Measurements from ENCODE around the gene BTN3A1. TPM values are rescaled to one million over a fixed set of nuclear protein-coding genes. Genes with fewer than 3 reads are reported as not detected.
"Not testable (repeated sequence)": the region's sequence is repeated elsewhere in the genome, so short reads cannot be mapped to it uniquely, and the experiment has no call there.

BTN3A1 gene
- total RNA-seq, 1 experiment from 2014 or later = 9.0 TPM

DNA sequence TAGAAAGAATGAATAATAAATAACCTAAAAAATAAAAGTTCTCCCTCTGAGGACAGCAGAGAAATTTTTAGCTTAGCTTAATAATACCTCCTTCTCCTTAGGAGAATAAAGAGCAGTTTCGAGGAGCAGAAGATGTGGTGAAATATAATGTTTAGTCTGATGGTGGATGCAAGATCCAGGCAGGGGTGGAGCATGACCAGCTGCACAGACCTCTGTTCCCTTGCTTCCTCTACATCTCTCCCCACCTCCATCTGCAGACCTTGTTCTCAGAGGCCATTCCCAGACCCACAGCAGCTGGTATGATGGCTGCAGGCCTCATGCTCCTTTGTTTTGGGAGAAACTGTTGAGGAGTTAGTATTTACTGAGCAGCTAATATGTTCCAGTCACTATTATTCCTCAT lies 35.6 kb upstream of the BTN3A1 start (continued):
- TF ChIP-seq, protein P1, sequence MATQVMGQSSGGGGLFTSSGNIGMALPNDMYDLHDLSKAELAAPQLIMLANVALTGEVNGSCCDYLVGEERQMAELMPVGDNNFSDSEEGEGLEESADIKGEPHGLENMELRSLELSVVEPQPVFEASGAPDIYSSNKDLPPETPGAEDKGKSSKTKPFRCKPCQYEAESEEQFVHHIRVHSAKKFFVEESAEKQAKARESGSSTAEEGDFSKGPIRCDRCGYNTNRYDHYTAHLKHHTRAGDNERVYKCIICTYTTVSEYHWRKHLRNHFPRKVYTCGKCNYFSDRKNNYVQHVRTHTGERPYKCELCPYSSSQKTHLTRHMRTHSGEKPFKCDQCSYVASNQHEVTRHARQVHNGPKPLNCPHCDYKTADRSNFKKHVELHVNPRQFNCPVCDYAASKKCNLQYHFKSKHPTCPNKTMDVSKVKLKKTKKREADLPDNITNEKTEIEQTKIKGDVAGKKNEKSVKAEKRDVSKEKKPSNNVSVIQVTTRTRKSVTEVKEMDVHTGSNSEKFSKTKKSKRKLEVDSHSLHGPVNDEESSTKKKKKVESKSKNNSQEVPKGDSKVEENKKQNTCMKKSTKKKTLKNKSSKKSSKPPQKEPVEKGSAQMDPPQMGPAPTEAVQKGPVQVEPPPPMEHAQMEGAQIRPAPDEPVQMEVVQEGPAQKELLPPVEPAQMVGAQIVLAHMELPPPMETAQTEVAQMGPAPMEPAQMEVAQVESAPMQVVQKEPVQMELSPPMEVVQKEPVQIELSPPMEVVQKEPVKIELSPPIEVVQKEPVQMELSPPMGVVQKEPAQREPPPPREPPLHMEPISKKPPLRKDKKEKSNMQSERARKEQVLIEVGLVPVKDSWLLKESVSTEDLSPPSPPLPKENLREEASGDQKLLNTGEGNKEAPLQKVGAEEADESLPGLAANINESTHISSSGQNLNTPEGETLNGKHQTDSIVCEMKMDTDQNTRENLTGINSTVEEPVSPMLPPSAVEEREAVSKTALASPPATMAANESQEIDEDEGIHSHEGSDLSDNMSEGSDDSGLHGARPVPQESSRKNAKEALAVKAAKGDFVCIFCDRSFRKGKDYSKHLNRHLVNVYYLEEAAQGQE (IDR thresholded peaks at IDR 0.05; ENCODE audit: low read depth) = no peak
- no peak for TF ChIP-seq CEBPB (IDR thresholded peaks at IDR 0.05; ENCODE audit: low read depth)

DNA sequence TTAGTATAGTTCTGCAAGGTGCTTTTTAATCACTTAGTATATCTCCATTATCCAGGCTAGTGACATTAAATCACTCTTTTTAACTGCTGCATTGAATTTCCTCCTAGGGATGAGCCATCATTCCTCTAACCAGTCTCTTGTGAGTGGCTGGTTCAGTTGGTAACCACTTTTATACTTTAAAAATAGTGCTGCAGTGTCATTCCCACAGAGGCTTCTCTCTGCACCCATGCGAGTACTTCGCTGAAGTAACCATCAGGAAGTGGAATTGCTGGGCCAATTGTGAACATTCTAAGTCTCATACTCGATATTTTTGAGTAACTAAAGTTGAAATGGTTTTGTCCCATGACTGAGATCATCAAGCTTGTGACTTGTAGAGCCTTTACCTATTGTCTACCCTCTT lies 35.0 kb upstream of the BTN3A1 start:
- H4K20me1 ChIP-seq (ENCODE audit: insufficient read depth) = no peaks in the 10 kb centered on the region
- H3K27me3 ChIP-seq (ENCODE audit: insufficient read depth, low read length) = no peaks in the 10 kb centered on the region
- peaks cover 5 to 14% of the 10 kb centered on the region in 2 experiments; a peak in 3 of 4 replicates for H3K4me1 ChIP-seq (ENCODE audit: control insufficient read depth in 1 of 2, insufficient read depth in 2 of 2, low read length in 2 of 2)
- H3K27ac ChIP-seq (ENCODE audit: low read depth, low read length) = no peak overlapping the region
- H3K9ac ChIP-seq (ENCODE audit: low read length) = no peak overlapping the region
- TF ChIP-seq, protein P2, sequence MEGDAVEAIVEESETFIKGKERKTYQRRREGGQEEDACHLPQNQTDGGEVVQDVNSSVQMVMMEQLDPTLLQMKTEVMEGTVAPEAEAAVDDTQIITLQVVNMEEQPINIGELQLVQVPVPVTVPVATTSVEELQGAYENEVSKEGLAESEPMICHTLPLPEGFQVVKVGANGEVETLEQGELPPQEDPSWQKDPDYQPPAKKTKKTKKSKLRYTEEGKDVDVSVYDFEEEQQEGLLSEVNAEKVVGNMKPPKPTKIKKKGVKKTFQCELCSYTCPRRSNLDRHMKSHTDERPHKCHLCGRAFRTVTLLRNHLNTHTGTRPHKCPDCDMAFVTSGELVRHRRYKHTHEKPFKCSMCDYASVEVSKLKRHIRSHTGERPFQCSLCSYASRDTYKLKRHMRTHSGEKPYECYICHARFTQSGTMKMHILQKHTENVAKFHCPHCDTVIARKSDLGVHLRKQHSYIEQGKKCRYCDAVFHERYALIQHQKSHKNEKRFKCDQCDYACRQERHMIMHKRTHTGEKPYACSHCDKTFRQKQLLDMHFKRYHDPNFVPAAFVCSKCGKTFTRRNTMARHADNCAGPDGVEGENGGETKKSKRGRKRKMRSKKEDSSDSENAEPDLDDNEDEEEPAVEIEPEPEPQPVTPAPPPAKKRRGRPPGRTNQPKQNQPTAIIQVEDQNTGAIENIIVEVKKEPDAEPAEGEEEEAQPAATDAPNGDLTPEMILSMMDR (IDR thresholded peaks at IDR 0.05 in 2 of 3, conservative IDR thresholded peaks at IDR 0.05 in 1 of 3; ENCODE audit: borderline replicate concordance in 1 of 3, insufficient read depth in 1 of 3, low read depth in 2 of 3, low read length in 2 of 3) = no peak
- TF ChIP-seq, protein P3, sequence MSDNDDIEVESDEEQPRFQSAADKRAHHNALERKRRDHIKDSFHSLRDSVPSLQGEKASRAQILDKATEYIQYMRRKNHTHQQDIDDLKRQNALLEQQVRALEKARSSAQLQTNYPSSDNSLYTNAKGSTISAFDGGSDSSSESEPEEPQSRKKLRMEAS (IDR thresholded peaks at IDR 0.05) = no peak
- TF ChIP-seq, protein P4, sequence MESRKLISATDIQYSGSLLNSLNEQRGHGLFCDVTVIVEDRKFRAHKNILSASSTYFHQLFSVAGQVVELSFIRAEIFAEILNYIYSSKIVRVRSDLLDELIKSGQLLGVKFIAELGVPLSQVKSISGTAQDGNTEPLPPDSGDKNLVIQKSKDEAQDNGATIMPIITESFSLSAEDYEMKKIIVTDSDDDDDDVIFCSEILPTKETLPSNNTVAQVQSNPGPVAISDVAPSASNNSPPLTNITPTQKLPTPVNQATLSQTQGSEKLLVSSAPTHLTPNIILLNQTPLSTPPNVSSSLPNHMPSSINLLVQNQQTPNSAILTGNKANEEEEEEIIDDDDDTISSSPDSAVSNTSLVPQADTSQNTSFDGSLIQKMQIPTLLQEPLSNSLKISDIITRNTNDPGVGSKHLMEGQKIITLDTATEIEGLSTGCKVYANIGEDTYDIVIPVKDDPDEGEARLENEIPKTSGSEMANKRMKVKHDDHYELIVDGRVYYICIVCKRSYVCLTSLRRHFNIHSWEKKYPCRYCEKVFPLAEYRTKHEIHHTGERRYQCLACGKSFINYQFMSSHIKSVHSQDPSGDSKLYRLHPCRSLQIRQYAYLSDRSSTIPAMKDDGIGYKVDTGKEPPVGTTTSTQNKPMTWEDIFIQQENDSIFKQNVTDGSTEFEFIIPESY (IDR thresholded peaks at IDR 0.05; ENCODE audit: extremely low read depth, insufficient replicate concordance, low read length) = no peak
- TF ChIP-seq SP1 (IDR thresholded peaks at IDR 0.05; ENCODE audit: low read depth) (no peak), POLR2A (IDR thresholded peaks at IDR 0.05; ENCODE audit: borderline replicate concordance, extremely low read depth, insufficient read depth, insufficient read length) (no peak), EZH2 (IDR thresholded peaks at IDR 0.05) (no peak), JUND (IDR thresholded peaks at IDR 0.05) (no peak), POLR2AphosphoS5 (IDR thresholded peaks at IDR 0.05; ENCODE audit: low read depth, low read length) (no peak), FOSL1 (IDR thresholded peaks at IDR 0.05; ENCODE audit: low read depth) (no peak), CBX3 (IDR thresholded peaks at IDR 0.05; ENCODE audit: low read depth) (no peak)
- CTCF ChIA-PET = no interaction called here
- H2AFZ ChIP-seq (ENCODE audit: low read depth, low read length, poor library complexity, severe bottlenecking) = no peak overlapping the region
- RAD21 ChIA-PET (ENCODE audit: low non-redundant PET in 1 of 2, low total read pairs in 2 of 2, uncharacterized antibody in 2 of 2, unreplicated experiment in 2 of 2) = no interaction called here
- intact Hi-C loops (cut with micrococcal nuclease) = no loop called here
- H3K36me3 ChIP-seq (ENCODE audit: control insufficient read depth in 1 of 2, insufficient read depth in 2 of 2, low read length in 2 of 2) = no peaks in the 10 kb centered on the region; a peak in 1 of 4 replicates
- no TSS peak for BruUV-seq (replicated peaks)
- no peaks in the 10 kb centered on the region for H3K79me2 ChIP-seq (ENCODE audit: insufficient read depth, low read length)
- POLR2A ChIA-PET = no interaction called here
- ATAC-seq (no peak), DNase-seq (ENCODE audit: low read depth, low spot score) (no peak)
- no peak overlapping the region for H3K4me3 ChIP-seq (replicated peaks in 1 of 2; ENCODE audit: low read depth in 1 of 2, low read length in 2 of 2)
- no peak overlapping the region for H3K4me2 ChIP-seq (ENCODE audit: low read length)
- no peaks in the 10 kb centered on the region for H3K9me3 ChIP-seq (ENCODE audit: control insufficient read depth in 1 of 2, insufficient read depth in 1 of 2, low read depth in 1 of 2, low read length in 2 of 2)
- no peaks in the 10 kb centered on the region for H3K9me2 ChIP-seq (ENCODE audit: insufficient read depth)

DNA sequence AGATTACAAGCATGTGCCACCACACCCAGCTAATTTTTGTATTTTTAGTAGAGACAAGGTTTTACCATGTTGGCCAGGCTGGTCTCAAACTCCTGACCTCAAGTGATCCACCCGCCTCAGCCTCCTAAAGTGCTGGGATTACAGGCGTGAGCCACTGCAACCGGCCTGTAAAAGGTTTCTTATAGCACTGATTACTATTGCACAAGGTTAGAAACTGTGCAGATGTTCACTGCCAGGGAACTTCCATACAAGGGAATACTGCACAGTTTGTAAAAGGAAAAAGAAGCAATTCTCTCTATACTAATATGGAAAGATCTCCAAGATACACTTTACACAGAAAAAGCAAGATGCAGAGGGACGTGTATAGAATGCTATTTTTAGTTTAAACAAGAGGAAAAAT lies 30.3 kb upstream of the BTN3A1 start:
- BruUV-seq (replicated peaks); H3K9ac ChIP-seq (ENCODE audit: low read length); ATAC-seq; intact Hi-C loops (cut with micrococcal nuclease); H3K4me3 ChIP-seq (replicated peaks in 1 of 2; ENCODE audit: low read depth in 1 of 2, low read length in 2 of 2); H3K79me2 ChIP-seq (ENCODE audit: insufficient read depth, low read length); DNase-seq (ENCODE audit: low read depth, low spot score); H3K9me2 ChIP-seq (ENCODE audit: insufficient read depth); RAD21 ChIA-PET (ENCODE audit: low non-redundant PET in 1 of 2, low total read pairs in 2 of 2, uncharacterized antibody in 2 of 2, unreplicated experiment in 2 of 2); H3K27ac ChIP-seq (ENCODE audit: low read depth, low read length); CTCF ChIA-PET; H2AFZ ChIP-seq (ENCODE audit: low read depth, low read length, poor library complexity, severe bottlenecking); H3K9me3 ChIP-seq (ENCODE audit: control insufficient read depth in 1 of 2, insufficient read depth in 1 of 2, low read depth in 1 of 2, low read length in 2 of 2); H3K4me2 ChIP-seq (ENCODE audit: low read length); H4K20me1 ChIP-seq (ENCODE audit: insufficient read depth); H3K27me3 ChIP-seq (ENCODE audit: insufficient read depth, low read length); H3K36me3 ChIP-seq (ENCODE audit: control insufficient read depth in 1 of 2, insufficient read depth in 2 of 2, low read length in 2 of 2); H3K4me1 ChIP-seq (ENCODE audit: control insufficient read depth in 1 of 2, insufficient read depth in 2 of 2, low read length in 2 of 2); POLR2A ChIA-PET: not testable (repeated sequence)
